ENCODE data around the gene CABLES1.
"Not testable (repeated sequence)": the region's sequence is repeated elsewhere in the genome, so short reads cannot be mapped to it uniquely, and the experiment has no call there.

The CABLES1 gene

DNA sequence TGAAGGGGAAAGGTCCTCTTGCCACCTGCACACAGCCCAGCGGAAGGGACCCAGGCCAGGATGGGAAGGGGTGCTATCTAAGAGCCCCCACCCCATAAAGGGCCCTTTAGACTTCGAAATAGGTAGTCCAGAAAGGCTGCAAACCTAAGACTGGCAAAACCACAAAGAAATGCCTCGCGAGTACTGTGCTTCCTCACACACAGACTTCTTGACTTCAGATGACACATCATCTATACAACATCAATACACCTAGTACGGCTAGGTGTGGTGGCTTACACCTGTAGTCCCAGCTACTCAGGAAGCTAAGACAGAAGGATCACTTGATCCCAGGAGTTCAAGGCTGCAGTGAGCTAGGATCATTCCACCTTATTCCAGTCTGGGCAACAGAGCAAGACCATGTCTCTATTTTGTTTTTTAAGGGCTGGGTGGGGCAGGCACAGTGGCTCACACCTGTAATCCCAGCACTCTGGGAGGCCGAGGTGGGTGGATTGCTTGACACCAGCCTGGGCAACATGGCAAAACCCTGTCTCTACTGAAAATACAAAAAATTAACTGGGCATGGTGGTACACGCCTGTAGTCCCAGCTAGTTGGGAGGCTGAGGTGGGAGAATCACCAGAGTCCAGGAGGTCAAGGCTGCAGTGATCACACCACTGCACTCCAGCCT is 125.8 kb downstream of the CABLES1 start:
- TF ChIP-seq POLR2AphosphoS5 (IDR thresholded peaks at IDR 0.05; ENCODE audit: borderline replicate concordance, low read depth, low read length) (no peak), FOXP2 (optimal IDR thresholded peaks at IDR 0.05; ENCODE audit: control extremely low read depth, extremely low read length, insufficient read depth) (no peak), EZH2 (IDR thresholded peaks at IDR 0.05) (no peak)
- Histone ChIP-seq H3K27ac (no peak overlapping the region), H3K9me3 (ENCODE audit: low read depth, low read length) (no peaks in the 10 kb centered on the region), H3K36me3 (ENCODE audit: insufficient read depth, low read length) (no peaks in the 10 kb centered on the region), H3K4me3 (no peak overlapping the region), H3K9ac (ENCODE audit: insufficient read length) (no peak overlapping the region)
- DNase-seq (ENCODE audit: low read depth, low spot score): no peak

DNA sequence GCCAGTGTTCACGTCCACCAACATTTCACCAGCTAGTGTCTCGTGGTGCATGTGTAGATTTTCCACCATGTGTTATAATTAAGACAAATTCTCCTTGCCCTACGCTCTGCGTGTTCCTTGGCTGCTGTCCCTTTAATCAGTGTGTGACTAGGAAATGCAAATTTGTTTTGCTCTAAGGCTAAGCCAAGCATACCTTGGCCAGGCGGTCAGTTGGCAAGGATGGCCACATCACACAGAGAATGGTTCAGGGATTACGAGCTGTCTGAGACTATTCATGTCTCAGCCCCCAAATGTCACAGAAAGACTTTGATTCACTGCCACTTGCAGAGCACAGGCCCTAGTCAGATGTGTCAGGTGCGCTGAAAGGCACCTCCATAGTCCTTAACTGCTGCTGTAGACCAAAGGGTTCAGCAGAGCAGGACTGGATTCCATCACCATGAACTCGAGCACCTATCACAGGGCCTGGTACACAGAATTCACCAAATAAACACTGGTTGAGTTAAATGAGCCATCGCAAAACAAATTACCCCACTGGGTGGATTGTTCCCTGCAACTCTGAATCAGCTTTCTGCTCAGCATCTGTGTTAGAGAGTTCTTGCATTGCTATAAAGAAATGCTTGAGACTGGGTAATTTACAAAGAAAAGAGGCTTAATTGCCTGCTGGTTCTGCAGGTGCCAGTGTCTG is 128.4 kb downstream of the CABLES1 start:
- no peaks in the 10 kb centered on the region for H3K36me3 ChIP-seq (ENCODE audit: insufficient read depth, low read length)
- H3K9ac ChIP-seq (ENCODE audit: insufficient read length): no peak overlapping the region
- H3K4me3 ChIP-seq: no peak overlapping the region
- no peaks in the 10 kb centered on the region for H3K9me3 ChIP-seq (ENCODE audit: low read depth, low read length)
- DNase-seq (ENCODE audit: low read depth, low spot score): no peak
- TF ChIP-seq POLR2AphosphoS5 (IDR thresholded peaks at IDR 0.05; ENCODE audit: borderline replicate concordance, low read depth, low read length) (no peak), EZH2 (IDR thresholded peaks at IDR 0.05) (no peak), FOXP2 (optimal IDR thresholded peaks at IDR 0.05; ENCODE audit: control extremely low read depth, extremely low read length, insufficient read depth) (no peak)
- H3K27ac ChIP-seq: no peak overlapping the region

DNA sequence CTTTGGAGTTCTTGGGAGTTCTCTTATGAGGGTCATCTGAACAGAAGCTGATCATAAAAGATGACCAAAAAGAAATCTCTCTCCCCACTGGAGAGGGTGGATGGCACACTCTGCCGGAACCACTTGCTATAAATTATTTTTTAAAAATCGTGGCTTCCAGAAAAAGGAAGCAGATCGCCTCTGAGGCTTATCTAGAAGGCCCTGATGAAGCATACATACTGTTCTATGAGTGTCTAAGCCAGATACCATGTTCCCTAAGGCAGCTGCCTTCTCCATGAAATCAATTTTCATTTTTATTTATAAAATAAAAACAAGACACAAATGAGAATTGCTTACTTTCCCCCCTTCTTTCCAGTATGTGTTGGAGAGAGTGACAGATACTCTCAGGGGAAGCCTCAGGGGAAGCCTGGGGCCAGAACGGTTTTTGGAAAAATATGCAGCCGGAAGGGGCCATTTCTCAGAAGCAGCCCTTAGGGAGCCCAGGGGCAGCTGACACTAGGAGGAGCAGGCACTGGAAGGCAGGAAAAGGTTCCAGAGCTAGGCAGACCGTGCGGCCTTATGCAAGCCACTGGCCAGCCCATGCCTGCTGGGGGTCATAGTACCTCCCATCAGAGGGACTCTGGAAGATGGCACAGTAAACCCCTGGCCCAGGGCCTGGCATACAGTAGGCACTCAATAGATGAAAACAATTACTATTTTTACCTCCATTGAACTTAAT is 130.6 kb downstream of the CABLES1 start:
- no peak overlapping the region for H3K4me3 ChIP-seq
- DNase-seq (ENCODE audit: low read depth, low spot score): no peak
- TF ChIP-seq FOXP2 (optimal IDR thresholded peaks at IDR 0.05; ENCODE audit: control extremely low read depth, extremely low read length, insufficient read depth) (no peak), EZH2 (IDR thresholded peaks at IDR 0.05) (no peak), POLR2AphosphoS5 (IDR thresholded peaks at IDR 0.05; ENCODE audit: borderline replicate concordance, low read depth, low read length) (no peak)
- no peak overlapping the region for H3K9ac ChIP-seq (ENCODE audit: insufficient read length)
- H3K27ac ChIP-seq: no peak overlapping the region
- H3K9me3 ChIP-seq (ENCODE audit: low read depth, low read length): no peaks in the 10 kb centered on the region
- no peaks in the 10 kb centered on the region for H3K36me3 ChIP-seq (ENCODE audit: insufficient read depth, low read length)

DNA sequence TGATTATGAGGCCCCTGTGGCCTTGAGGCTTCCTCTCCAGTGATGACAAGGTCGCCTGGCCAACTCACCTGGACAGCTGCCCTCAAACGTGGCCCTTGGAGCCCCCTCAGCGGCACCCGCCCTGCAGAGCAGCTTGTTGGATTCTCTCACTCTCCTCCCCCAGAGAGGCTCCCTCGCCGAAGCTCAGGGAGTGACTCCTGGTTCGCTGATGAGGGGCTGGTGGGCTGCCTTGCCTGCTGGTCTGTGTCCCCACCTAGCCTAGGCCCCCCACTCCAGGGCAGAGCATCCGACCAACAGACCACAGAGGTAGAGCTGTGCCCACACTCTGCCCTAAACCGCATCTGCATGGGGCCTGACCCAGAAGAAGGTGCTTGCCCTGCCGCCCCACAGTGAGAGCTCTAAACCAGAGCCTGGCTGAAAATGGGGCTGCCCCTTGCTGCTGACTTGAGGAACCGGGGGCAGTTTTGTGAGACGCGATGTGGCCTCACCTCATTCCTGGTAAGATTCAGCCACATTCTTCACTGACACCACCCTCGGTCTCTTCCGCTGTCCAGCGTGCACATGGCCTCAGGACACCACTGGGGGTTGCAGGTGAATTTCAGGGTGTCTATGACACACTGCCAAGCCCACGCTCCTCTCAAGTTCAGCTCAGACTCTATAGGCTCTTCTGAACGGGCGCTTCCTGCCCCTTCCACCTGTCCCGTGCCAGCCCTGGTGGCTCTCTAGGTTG is 131.6 kb downstream of the CABLES1 start:
- no peak overlapping the region for H3K9ac ChIP-seq (ENCODE audit: insufficient read length)

DNA sequence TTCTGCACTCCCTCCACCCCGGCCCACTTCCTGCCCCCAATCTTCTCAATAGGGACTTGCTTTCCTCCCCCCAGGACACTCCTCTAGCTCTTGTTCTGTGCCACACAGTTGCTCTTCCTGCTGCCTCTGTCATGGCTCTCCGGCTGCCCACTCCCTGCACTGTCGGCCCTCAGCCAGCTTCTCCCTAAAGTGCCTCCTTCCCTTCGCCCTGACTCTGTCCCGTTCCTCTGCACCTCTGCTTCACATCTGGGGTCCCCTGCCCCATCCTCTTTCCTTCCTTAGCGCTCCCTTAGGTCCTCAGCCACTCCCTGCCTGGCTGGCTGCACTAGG is 132.1 kb downstream of the CABLES1 start:
- H3K9me3 ChIP-seq (ENCODE audit: low read depth, low read length): no peaks in the 10 kb centered on the region
- H3K4me3 ChIP-seq: no peak overlapping the region
- TF ChIP-seq POLR2AphosphoS5 (IDR thresholded peaks at IDR 0.05; ENCODE audit: borderline replicate concordance, low read depth, low read length) (no peak), FOXP2 (optimal IDR thresholded peaks at IDR 0.05; ENCODE audit: control extremely low read depth, extremely low read length, insufficient read depth) (no peak)
- no peak overlapping the region for H3K9ac ChIP-seq (ENCODE audit: insufficient read length)
- H3K27ac ChIP-seq: no peak overlapping the region
- DNase-seq (ENCODE audit: low read depth, low spot score): no peak
- no peaks in the 10 kb centered on the region for H3K36me3 ChIP-seq (ENCODE audit: insufficient read depth, low read length)

More for the DNA sequence above, 131.6 kb downstream of the CABLES1 start:
- no peak for TF ChIP-seq EZH2 (IDR thresholded peaks at IDR 0.05)
- TF ChIP-seq POLR2AphosphoS5 (IDR thresholded peaks at IDR 0.05; ENCODE audit: borderline replicate concordance, low read depth, low read length): no peak
- TF ChIP-seq FOXP2 (optimal IDR thresholded peaks at IDR 0.05; ENCODE audit: control extremely low read depth, extremely low read length, insufficient read depth): no peak
- Histone ChIP-seq H3K4me3 (no peak overlapping the region), H3K36me3 (ENCODE audit: insufficient read depth, low read length) (no peaks in the 10 kb centered on the region), H3K27ac (no peak overlapping the region), H3K9me3 (ENCODE audit: low read depth, low read length) (no peaks in the 10 kb centered on the region)
- no peak for DNase-seq (ENCODE audit: low read depth, low spot score)

DNA sequence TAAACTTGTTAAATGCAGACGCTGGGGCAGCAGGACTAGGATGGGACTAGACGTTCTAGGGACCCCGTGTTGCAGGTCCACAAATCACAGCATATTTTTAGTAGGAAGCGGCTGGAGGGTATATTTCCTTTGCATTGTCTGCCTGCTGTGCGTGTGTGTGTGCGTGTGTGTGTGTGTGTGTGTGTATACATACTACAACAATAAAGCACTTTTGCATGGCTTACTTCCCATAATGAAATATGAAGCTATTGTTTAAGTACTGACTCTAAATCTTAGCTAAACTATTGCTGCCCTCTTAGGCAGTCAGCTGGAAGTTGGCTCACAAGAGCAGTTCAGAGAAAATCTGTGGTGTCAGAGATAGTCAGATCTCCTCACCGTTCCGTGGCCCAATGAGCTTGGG is 133.4 kb downstream of the CABLES1 start:
- H3K4me3 ChIP-seq: no peak overlapping the region
- H3K36me3 ChIP-seq (ENCODE audit: insufficient read depth, low read length): no peaks in the 10 kb centered on the region
- no peaks in the 10 kb centered on the region for H3K9me3 ChIP-seq (ENCODE audit: low read depth, low read length)
- no peak overlapping the region for H3K9ac ChIP-seq (ENCODE audit: insufficient read length)
- no peak for TF ChIP-seq POLR2AphosphoS5 (IDR thresholded peaks at IDR 0.05; ENCODE audit: borderline replicate concordance, low read depth, low read length)
- TF ChIP-seq FOXP2 (optimal IDR thresholded peaks at IDR 0.05; ENCODE audit: control extremely low read depth, extremely low read length, insufficient read depth): no peak
- TF ChIP-seq EZH2 (IDR thresholded peaks at IDR 0.05): no peak
- no peak overlapping the region for H3K27ac ChIP-seq
- no peak for DNase-seq (ENCODE audit: low read depth, low spot score)

DNA sequence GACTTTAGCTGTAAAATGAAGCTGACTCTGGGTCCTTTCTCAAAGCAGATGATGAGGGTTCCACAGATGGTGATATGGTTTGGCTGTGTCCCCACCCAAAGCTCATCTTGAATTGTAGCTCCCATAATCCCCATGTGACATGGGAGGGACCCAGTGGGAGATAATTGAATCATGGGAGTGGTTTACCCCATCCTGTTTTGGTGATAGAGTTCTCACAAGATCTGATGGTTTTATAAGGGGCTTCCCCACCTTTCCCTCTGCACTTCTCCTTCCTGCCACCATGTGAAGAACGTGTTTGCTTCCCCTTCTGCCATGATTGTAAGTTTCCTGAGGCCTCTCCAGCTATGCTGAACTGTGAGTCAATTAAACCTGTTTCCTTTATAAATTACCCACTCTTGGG is 133.8 kb downstream of the CABLES1 start:
- H3K36me3 ChIP-seq (ENCODE audit: insufficient read depth, low read length); H3K9me3 ChIP-seq (ENCODE audit: low read depth, low read length); H3K4me3 ChIP-seq; H3K9ac ChIP-seq (ENCODE audit: insufficient read length); H3K27ac ChIP-seq; DNase-seq (ENCODE audit: low read depth, low spot score): not testable (repeated sequence)

DNA sequence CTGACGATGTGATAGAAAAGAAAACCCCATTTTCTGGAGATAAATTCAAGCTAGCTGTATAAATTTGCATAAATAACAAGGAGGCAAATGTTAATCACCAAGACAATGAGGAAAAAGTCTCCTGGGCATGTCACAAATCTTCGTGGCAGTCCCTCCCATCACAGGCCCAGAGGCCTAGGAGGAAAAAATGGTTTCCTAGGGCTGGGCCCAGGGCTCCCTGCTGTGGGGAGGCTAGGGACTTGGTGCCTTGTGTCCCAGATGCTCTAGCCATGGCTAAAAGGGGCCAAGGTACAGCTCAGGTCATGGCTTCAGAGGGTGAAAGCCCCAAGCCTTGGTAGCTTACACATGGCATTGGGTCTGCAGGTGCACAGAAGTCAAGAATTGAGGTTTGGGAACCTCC is 134.6 kb downstream of the CABLES1 start:
- Histone ChIP-seq H3K36me3 (ENCODE audit: insufficient read depth, low read length) (no peaks in the 10 kb centered on the region), H3K27ac (no peak overlapping the region), H3K4me3 (no peak overlapping the region), H3K9ac (ENCODE audit: insufficient read length) (no peak overlapping the region), H3K9me3 (ENCODE audit: low read depth, low read length) (no peaks in the 10 kb centered on the region)
- TF ChIP-seq FOXP2 (optimal IDR thresholded peaks at IDR 0.05; ENCODE audit: control extremely low read depth, extremely low read length, insufficient read depth): no peak
- TF ChIP-seq POLR2AphosphoS5 (IDR thresholded peaks at IDR 0.05; ENCODE audit: borderline replicate concordance, low read depth, low read length): no peak
- no peak for TF ChIP-seq EZH2 (IDR thresholded peaks at IDR 0.05)
- DNase-seq (ENCODE audit: low read depth, low spot score): no peak

All from SK-N-MC (cell line).